H1 (cell line): Measurements from ENCODE around the gene UROS. TPM values are rescaled to one million over a fixed set of nuclear protein-coding genes. Genes with fewer than 3 reads are reported as not detected.

Experiments used
- CTCF ChIA-PET: fragments of 300-600 bp; sonication (Branson Sonifier 250); formaldehyde crosslinking; loops from one replicate; lab custom pipeline; 2021; ENCODE audit not compliant: partially characterized antibody; lab: Charles Lee
- POLR2A ChIA-PET: fragments of 300-600 bp; sonication (Branson Sonifier 250); formaldehyde crosslinking; loops from one replicate; lab custom pipeline; 2021; ENCODE audit warnings: inconsistent platforms; ENCODE audit not compliant: partially characterized antibody; lab: Charles Lee
- DNase-seq, 2 experiments: peaks; one replicate each; pipeline versions ENCODE4 v3.0.0 to v3.0.0-alpha.2; 2010 to 2022; ENCODE audit warnings: low spot score in 2 of 2, low read depth in 1 of 2, mixed read lengths in 1 of 2
- FAIRE-seq: peaks from 2 replicates; lab custom pipeline; 2011; peaks lifted over from hg19 to GRCh38; lab: Jason Lieb, UNC
- H2AFZ ChIP-seq: 2 replicates; pipeline ENCODE4 v1.8.1; 2012; ENCODE audit warnings: low read length, inconsistent platforms
- H2AK5ac ChIP-seq: 2 replicates; pipeline ENCODE4 v1.6.1; 2013; ENCODE audit warnings: low read depth, low read length
- H2BK120ac ChIP-seq: replicated peaks from 2 replicates; pipeline ENCODE3; 2013; ENCODE audit warnings: low read depth, low read length, inconsistent platforms
- H2BK12ac ChIP-seq: 2 replicates; pipeline ENCODE4 v1.6.1; 2013; ENCODE audit warnings: low read depth, low read length
- H2BK15ac ChIP-seq: 2 replicates; pipeline ENCODE4 v1.6.1; 2013; ENCODE audit warnings: low read length
- H2BK20ac ChIP-seq: 2 replicates; pipeline ENCODE4 v1.6.1; 2013; ENCODE audit warnings: low read length
- H2BK5ac ChIP-seq: 2 replicates; pipeline ENCODE4 v1.6.1; 2013; ENCODE audit warnings: low read depth, low read length
- H3K14ac ChIP-seq: 2 replicates; pipeline ENCODE4 v1.6.1; 2013; ENCODE audit warnings: inconsistent platforms; ENCODE audit not compliant: insufficient read length
- H3K18ac ChIP-seq: 2 replicates; pipeline ENCODE4 v1.6.1; 2013; ENCODE audit warnings: low read length; ENCODE audit errors: extremely low read depth
- H3K23ac ChIP-seq: 2 replicates; pipeline ENCODE4 v1.6.1; 2013; ENCODE audit warnings: inconsistent platforms; ENCODE audit not compliant: insufficient read length
- H3K23me2 ChIP-seq: 2 replicates; pipeline ENCODE4 v1.6.1; 2013; ENCODE audit warnings: low read depth, low read length
- H3K27ac ChIP-seq: 2 replicates; pipeline ENCODE4 v1.6.1; 2011; ENCODE audit warnings: low read depth, low read length, inconsistent platforms
- H3K27me3 ChIP-seq, 4 experiments: replicated peaks in 1 of 4; 1 replicate in 1 of 4; 2 replicates in 3 of 4; pipeline versions ENCODE4 v1.6.1 to v1.8.1; 2011 to 2013; ENCODE audit warnings: low read length in 3 of 4, mild to moderate bottlenecking in 3 of 4, inconsistent platforms in 2 of 4, mixed read lengths in 2 of 4, moderate library complexity in 1 of 4; ENCODE audit not compliant: control insufficient read depth in 3 of 4, insufficient read depth in 3 of 4; ENCODE audit errors: extremely low read depth in 1 of 4
- H3K36me3 ChIP-seq, 4 experiments: 2 replicates each; pipeline versions ENCODE4 v1.6.1 to v1.8.1; 2011 to 2013; ENCODE audit warnings: mild to moderate bottlenecking in 4 of 4, low read length in 3 of 4, moderate library complexity in 2 of 4, control low read depth in 1 of 4, inconsistent platforms in 1 of 4; ENCODE audit not compliant: insufficient read depth in 4 of 4, control insufficient read depth in 2 of 4
- H3K4ac ChIP-seq: replicated peaks from 2 replicates; pipeline ENCODE3; 2013; ENCODE audit warnings: low read length, low read depth, mixed read lengths, inconsistent platforms; ENCODE audit not compliant: insufficient read length
- H3K4me1 ChIP-seq, 4 experiments: replicated peaks in 1 of 4; 1 replicate in 1 of 4; 2 replicates in 3 of 4; pipeline versions ENCODE4 v1.6.1 to v1.8.1; 2011 to 2013; ENCODE audit warnings: low read length in 3 of 4, inconsistent platforms in 2 of 4, mixed read lengths in 1 of 4; ENCODE audit not compliant: insufficient read depth in 4 of 4, control insufficient read depth in 3 of 4
- H3K4me2 ChIP-seq, 2 experiments: 2 replicates each; pipeline versions ENCODE4 v1.6.1 to v1.8.1; 2011 to 2013; ENCODE audit warnings: low read depth in 2 of 2, low read length in 2 of 2, control low read depth in 1 of 2, inconsistent platforms in 1 of 2, mild to moderate bottlenecking in 1 of 2; ENCODE audit not compliant: insufficient read depth in 1 of 2
- H3K4me3 ChIP-seq, 4 experiments: fragments of 200-600, 300-600 bp in 1 of 4; sonication (generic), shearing (Covaris generic), sonication (Bioruptor Twin) in 1 of 4; 2 replicates each; pipeline versions ENCODE4 v1.5.1 to v1.8.1; 2011 to 2016; ENCODE audit warnings: low read length in 4 of 4, low read depth in 3 of 4, control low read depth in 2 of 4, inconsistent platforms in 2 of 4, mild to moderate bottlenecking in 2 of 4, mixed read lengths in 1 of 4, moderate library complexity in 1 of 4; ENCODE audit not compliant: insufficient read depth in 2 of 4; ENCODE audit errors: extremely low read depth in 1 of 4
- H3K56ac ChIP-seq: replicated peaks from 2 replicates; pipeline ENCODE3; 2013; ENCODE audit warnings: low read depth, mild to moderate bottlenecking, mixed read lengths, low read length, inconsistent platforms; ENCODE audit not compliant: insufficient read length
- H3K79me1 ChIP-seq: 2 replicates; pipeline ENCODE4 v1.6.1; 2013; ENCODE audit warnings: low read depth, low read length, control low read depth
- H3K79me2 ChIP-seq, 2 experiments: 2 replicates each; pipeline versions ENCODE4 v1.6.1 to v1.8.1; 2012 to 2013; ENCODE audit warnings: low read length in 2 of 2, mild to moderate bottlenecking in 2 of 2, inconsistent platforms in 1 of 2; ENCODE audit not compliant: insufficient read depth in 2 of 2, control insufficient read depth in 1 of 2
- H3K9ac ChIP-seq, 4 experiments: replicated peaks in 1 of 4; 1 replicate in 1 of 4; 2 replicates in 3 of 4; pipeline versions ENCODE4 v1.6.1 to v1.8.1; 2011 to 2013; ENCODE audit warnings: low read depth in 3 of 4, low read length in 3 of 4, control low read depth in 2 of 4, mild to moderate bottlenecking in 2 of 4, moderate library complexity in 2 of 4, inconsistent platforms in 1 of 4; ENCODE audit errors: extremely low read depth in 1 of 4
- H3K9me3 ChIP-seq, 2 experiments: 2 replicates each; pipeline versions ENCODE4 v1.6.1 to v1.8.1; 2012 to 2013; ENCODE audit warnings: mild to moderate bottlenecking in 2 of 2, moderate library complexity in 2 of 2, control low read depth in 1 of 2, inconsistent platforms in 1 of 2, low read depth in 1 of 2, low read length in 1 of 2, mixed read lengths in 1 of 2; ENCODE audit not compliant: insufficient read depth in 2 of 2
- H4K20me1 ChIP-seq, 2 experiments: replicated peaks in 1 of 2; 2 replicates each; pipeline versions ENCODE3 to v1.8.1; 2011 to 2013; ENCODE audit warnings: inconsistent platforms in 2 of 2, low read length in 2 of 2, mild to moderate bottlenecking in 1 of 2; ENCODE audit not compliant: insufficient read depth in 2 of 2, control insufficient read depth in 1 of 2
- H4K5ac ChIP-seq: 2 replicates; pipeline ENCODE4 v1.6.1; 2013; ENCODE audit warnings: low read length, low read depth, mixed read lengths, inconsistent platforms; ENCODE audit not compliant: insufficient read length
- H4K8ac ChIP-seq: 2 replicates; pipeline ENCODE4 v1.8.0; 2013; ENCODE audit warnings: mild to moderate bottlenecking, moderate library complexity, low read length, inconsistent platforms; ENCODE audit not compliant: insufficient read depth; ENCODE audit errors: extremely low read depth
- H4K91ac ChIP-seq: replicated peaks from 2 replicates; pipeline ENCODE3; 2013; ENCODE audit warnings: low read length, mixed read lengths, inconsistent platforms; ENCODE audit not compliant: insufficient read length
- CHD1 ChIP-seq: IDR thresholded peaks from 2 replicates; pipeline ENCODE4 v1.6.1; 2012; ENCODE audit warnings: low read depth, low read length, improper control_type of control experiment
- RBBP5 ChIP-seq: IDR thresholded peaks from 2 replicates; pipeline ENCODE4 v1.7.1; 2012; ENCODE audit warnings: low read depth, mild to moderate bottlenecking, inconsistent platforms, low read length, moderate library complexity, borderline replicate concordance
- WGBS, 2 experiments: shearing (Covaris generic) in 1 of 2; methylation state at CpG; one replicate each; pipeline versions ENCODE4 v1.1.6 to v1.1.7; 2013 to 2015; ENCODE audit warnings: low lambda C conversion rate in 2 of 2, mixed read lengths in 2 of 2, inconsistent platforms in 1 of 2, low coverage in 1 of 2, missing lambda C conversion rate in 1 of 2; ENCODE audit not compliant: insufficient replicate concordance in 2 of 2, insufficient coverage in 1 of 2, insufficient read length in 1 of 2; ENCODE audit errors: extremely low coverage in 1 of 2, missing lambda C conversion rate in 1 of 2; 5-methylcytosine and 5-hydroxymethylcytosine counted together
- polyA plus RNA-seq, 7 experiments: library from polyadenylated mRNA; depleted of rRNA in 3 of 7; stranded (reverse) in 5 of 7; unstranded in 2 of 7; fragments of >200 nt in 5 of 7; fragments of 200-250 nt in 2 of 7; gene quantifications; 1 replicate in 5 of 7; 2 replicates in 1 of 7; 4 replicates in 1 of 7; pipeline versions ENCODE4 v1.2.1 to v1.2.3, GENCODE V29; 2011 to 2013; ENCODE audit warnings: missing spikeins in 2 of 7, mixed read lengths in 2 of 7
- total RNA-seq: library from RNA; stranded (reverse); fragmentation: NEBNext Ultra II Directional; extraction: Animal tissue kit (Norgen Biotek cat#: 25700); gene quantifications from 2 replicates; pipeline ENCODE4 v1.2.1, GENCODE V29; 2021

The UROS gene
- total and polyA plus RNA-seq, 2 of the 8 experiments (the other 6 are each of a cell fraction or from before 2014, with no cell fraction given): 45.6 to 58.0 TPM

DNA sequence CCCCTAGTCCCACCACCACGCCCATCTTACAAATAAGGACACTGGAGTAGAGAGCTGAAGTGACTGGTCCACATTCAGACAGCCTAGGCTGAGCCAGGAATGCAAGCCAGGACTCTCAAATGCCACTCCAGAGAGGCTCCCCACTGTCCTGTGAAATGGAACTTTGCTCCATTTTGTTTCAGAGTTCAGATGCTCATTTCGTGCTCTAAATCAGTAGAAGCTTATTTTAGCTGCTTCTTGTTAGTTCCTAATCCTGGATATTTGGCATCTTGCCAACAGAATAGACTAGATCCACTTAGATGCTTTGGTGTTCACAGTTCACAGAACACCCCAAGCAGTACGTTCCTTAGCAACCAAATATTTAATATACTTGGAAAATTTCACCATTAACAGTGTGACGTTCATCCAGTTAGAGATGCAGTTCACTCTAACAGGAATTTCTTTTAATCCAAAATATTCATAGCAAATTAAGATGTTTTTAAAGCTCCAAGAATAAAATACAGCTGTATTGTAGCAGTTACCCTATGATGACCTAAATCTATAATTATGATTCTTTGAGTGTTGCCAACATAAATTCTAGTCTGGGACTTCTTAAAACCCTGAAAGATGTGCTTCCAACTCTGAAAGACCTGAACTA is 54.7 kb downstream of the UROS start:
- FAIRE-seq (no peak), DNase-seq (no peak)
- Histone ChIP-seq H3K4me2 (no peak overlapping the region), H3K79me1 (no peaks in the 10 kb centered on the region), H3K79me2 (no peaks in the 10 kb centered on the region), H2BK20ac (no peak overlapping the region), H2BK12ac (no peak overlapping the region), H3K4ac (no peak overlapping the region), H3K18ac (no peak overlapping the region), H4K5ac (no peak overlapping the region), H3K4me3 (no peak overlapping the region), H3K9me3 (no peaks in the 10 kb centered on the region), H3K36me3 (peaks cover 2 to 19% (median 14%) of the 10 kb centered on the region in 4 experiments; a peak in 7 of 8 replicates), H3K56ac (no peak overlapping the region), H3K4me1 (no peaks in the 10 kb centered on the region), H3K27ac (no peak overlapping the region), H4K91ac (no peak overlapping the region), H2AFZ (no peak overlapping the region), H2BK15ac (no peak overlapping the region), H3K9ac (no peak overlapping the region), H3K14ac (no peak overlapping the region), H3K27me3 (no peaks in the 10 kb centered on the region), H4K20me1 (peaks cover 0 to 4% of the 10 kb centered on the region in 2 experiments), H3K23ac (no peak overlapping the region), H2AK5ac (no peak overlapping the region), H3K23me2 (no peaks in the 10 kb centered on the region), H2BK120ac (no peak overlapping the region), H2BK5ac (no peak overlapping the region), H4K8ac (no peak overlapping the region)
- ChIA-PET POLR2A (interaction anchor here (1.4 kb wide), 1 partner anchor 12 kb away, joined by 3 read pairs; no protein-coding TSS in a partner anchor), CTCF (interaction anchor here (0.8 kb wide), 1 partner anchor 16 kb away, joined by 3 read pairs; no protein-coding TSS in a partner anchor)
- 81% methylated on average over 4 of the region's 4 CpGs; no CpG with 5 or more reads in 1 of the 2 experiments for WGBS, 2 experiments
- no peak for TF ChIP-seq RBBP5
- no peak for TF ChIP-seq CHD1
